Epithelial cell of esophagus (primary cell): ENCODE measurements around the gene TMEM144.

ENCODE experiments used
- DNase-seq: peaks from one replicate; pipeline ENCODE4 v3.0.0; 2010; ENCODE audit warnings: low read depth
- H3K4me3 ChIP-seq: 2 replicates; pipeline ENCODE4 v1.5.1; 2011; ENCODE audit warnings: mild to moderate bottlenecking, low read length, control low read depth
- TF ChIP-seq, protein P1 (sequence below): IDR thresholded peaks from 2 replicates; pipeline ENCODE4 v1.5.1; 2011; ENCODE audit warnings: low read depth, mild to moderate bottlenecking, low read length, control low read depth, inconsistent platforms; ENCODE audit not compliant: insufficient read depth; ENCODE audit errors: missing control alignments

TMEM144 gene

DNA sequence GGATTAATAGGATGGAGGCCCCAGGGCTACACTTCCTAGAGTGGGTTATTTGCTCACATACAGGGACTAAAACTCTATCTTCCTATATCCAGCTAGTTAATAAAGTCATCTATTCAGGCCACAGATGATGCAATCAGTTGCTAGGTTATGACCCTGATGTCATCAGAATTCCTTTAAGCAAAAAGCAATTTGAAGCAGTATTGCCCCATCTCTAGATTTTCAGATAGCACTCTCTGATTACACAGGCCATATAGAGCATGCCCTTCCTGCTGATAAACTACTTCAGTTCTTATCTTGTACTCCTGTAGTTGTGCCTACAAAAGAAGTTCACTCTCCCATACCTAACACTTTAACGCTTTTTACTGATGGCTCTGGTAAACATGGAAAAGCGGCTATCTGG is 84.8 kb downstream of the TMEM144 start:
- DNase-seq: no peak
- no peak overlapping the region for H3K4me3 ChIP-seq
- TF ChIP-seq, protein P1, sequence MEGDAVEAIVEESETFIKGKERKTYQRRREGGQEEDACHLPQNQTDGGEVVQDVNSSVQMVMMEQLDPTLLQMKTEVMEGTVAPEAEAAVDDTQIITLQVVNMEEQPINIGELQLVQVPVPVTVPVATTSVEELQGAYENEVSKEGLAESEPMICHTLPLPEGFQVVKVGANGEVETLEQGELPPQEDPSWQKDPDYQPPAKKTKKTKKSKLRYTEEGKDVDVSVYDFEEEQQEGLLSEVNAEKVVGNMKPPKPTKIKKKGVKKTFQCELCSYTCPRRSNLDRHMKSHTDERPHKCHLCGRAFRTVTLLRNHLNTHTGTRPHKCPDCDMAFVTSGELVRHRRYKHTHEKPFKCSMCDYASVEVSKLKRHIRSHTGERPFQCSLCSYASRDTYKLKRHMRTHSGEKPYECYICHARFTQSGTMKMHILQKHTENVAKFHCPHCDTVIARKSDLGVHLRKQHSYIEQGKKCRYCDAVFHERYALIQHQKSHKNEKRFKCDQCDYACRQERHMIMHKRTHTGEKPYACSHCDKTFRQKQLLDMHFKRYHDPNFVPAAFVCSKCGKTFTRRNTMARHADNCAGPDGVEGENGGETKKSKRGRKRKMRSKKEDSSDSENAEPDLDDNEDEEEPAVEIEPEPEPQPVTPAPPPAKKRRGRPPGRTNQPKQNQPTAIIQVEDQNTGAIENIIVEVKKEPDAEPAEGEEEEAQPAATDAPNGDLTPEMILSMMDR: no peak

GRCh38 chr4:158297866-158298265 is 87.6 kb downstream of the TMEM144 start:
- TF ChIP-seq, protein P1: no peak
- no peak for DNase-seq
- no peak overlapping the region for H3K4me3 ChIP-seq

- no peak overlapping the region for H3K4me3 ChIP-seq
- TF ChIP-seq, protein P1: no peak
- DNase-seq: no peak
These were observed 89.2 kb downstream of the TMEM144 start for GRCh38 chr4:158299459-158300007.

DNA sequence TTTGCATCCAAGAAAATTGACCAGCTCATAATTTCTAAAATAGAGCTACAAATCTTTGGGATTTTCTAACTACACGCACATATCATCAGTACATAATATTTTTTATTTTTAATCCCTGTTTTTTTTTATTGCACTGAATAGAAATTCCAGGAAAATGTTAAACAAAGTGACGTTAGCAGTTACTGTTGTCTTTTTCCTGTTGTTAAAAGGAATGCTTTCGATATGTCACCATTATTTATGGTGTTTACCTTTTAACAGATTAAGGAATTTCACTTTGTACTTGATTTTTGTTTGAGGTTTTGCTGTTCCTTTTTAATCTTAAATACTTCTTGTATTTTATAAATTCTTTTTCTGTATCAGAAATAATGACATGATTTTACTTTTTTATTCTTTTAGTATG is 89.7 kb downstream of the TMEM144 start:
- TF ChIP-seq, protein P1: no peak
- DNase-seq: no peak
- H3K4me3 ChIP-seq: no peak overlapping the region

DNA sequence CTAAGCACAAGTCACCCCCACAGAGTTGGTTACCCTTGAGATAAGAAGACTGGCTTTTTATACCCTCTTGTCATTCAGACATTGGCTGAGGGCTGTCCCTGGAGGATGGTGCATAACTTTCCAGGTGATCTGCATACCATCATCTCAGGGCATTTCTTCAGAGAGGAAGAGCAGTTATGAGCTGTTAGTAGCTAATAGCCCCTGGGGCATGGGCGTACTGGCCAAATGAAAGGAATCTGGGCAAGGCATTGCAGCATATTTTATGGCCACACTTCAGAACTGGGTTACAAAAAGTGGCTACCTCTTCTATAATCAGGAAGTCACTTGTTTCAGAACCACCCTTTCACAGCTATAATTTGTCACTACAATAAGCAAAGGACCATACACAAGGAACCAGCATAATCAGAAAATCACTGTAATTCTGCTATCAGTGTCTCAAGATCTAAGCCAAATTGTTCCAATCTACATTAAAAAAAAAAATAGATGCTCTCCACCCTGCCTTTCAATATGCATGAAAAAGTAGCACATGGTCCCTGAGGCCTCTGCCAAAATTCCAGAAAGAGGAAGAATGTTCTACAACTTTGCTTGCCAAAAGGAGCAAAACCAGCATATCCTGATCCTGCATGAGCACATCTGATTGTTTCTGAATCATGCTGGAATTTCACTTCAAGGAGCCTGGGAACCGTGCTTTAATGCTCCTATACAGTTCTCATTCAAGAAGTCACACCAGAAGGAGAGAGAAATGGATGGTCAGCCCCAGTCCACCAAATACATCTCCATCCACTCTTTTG is 92.0 kb downstream of the TMEM144 start:
- DNase-seq: peak; percentile 95
- TF ChIP-seq, protein P1: no peak
- H3K4me3 ChIP-seq: no peak overlapping the region

- no peak for DNase-seq
- H3K4me3 ChIP-seq: no peak overlapping the region
- TF ChIP-seq, protein P1: no peak
These were observed 94.4 kb downstream of the TMEM144 start for GRCh38 chr4:158304694-158305093.
